Adipocyte (in vitro differentiated cells): Measurements from ENCODE around the gene LHFPL2.
A peak's percentile ranks its signal among the peaks of the same experiment; 100 is the strongest.
"Not testable (repeated sequence)": the region's sequence is repeated elsewhere in the genome, so short reads cannot be mapped to it uniquely, and the experiment has no call there.

ENCODE experiments used
- DNase-seq: peaks from one replicate; pipeline ENCODE4 v3.0.0-alpha.2; 2015; ENCODE audit warnings: low read depth
- H3K27me3 ChIP-seq: replicated peaks from 2 replicates; pipeline ENCODE4 v1.7.0; 2013; ENCODE audit warnings: mild to moderate bottlenecking, low read length, moderate library complexity; ENCODE audit not compliant: control insufficient read depth, insufficient read depth
- H3K36me3 ChIP-seq: 2 replicates; pipeline ENCODE4 v1.7.0; 2013; ENCODE audit warnings: low read length, mild to moderate bottlenecking, moderate library complexity; ENCODE audit not compliant: control insufficient read depth, insufficient read depth, severe bottlenecking
- H3K4me1 ChIP-seq: 2 replicates; pipeline ENCODE4 v1.7.0; 2013; ENCODE audit warnings: mild to moderate bottlenecking, low read length, moderate library complexity; ENCODE audit not compliant: control insufficient read depth, insufficient read depth
- H3K4me3 ChIP-seq: 2 replicates; pipeline ENCODE4 v1.7.0; 2013; ENCODE audit warnings: mild to moderate bottlenecking, low read length, moderate library complexity
- H3K9ac ChIP-seq: 2 replicates; pipeline ENCODE4 v1.7.0; 2013; ENCODE audit warnings: mild to moderate bottlenecking, low read length, moderate library complexity
- H3K9me3 ChIP-seq: 2 replicates; pipeline ENCODE4 v1.7.0; 2013; ENCODE audit warnings: mild to moderate bottlenecking, low read length, moderate library complexity; ENCODE audit not compliant: control insufficient read depth

Gene LHFPL2

DNA sequence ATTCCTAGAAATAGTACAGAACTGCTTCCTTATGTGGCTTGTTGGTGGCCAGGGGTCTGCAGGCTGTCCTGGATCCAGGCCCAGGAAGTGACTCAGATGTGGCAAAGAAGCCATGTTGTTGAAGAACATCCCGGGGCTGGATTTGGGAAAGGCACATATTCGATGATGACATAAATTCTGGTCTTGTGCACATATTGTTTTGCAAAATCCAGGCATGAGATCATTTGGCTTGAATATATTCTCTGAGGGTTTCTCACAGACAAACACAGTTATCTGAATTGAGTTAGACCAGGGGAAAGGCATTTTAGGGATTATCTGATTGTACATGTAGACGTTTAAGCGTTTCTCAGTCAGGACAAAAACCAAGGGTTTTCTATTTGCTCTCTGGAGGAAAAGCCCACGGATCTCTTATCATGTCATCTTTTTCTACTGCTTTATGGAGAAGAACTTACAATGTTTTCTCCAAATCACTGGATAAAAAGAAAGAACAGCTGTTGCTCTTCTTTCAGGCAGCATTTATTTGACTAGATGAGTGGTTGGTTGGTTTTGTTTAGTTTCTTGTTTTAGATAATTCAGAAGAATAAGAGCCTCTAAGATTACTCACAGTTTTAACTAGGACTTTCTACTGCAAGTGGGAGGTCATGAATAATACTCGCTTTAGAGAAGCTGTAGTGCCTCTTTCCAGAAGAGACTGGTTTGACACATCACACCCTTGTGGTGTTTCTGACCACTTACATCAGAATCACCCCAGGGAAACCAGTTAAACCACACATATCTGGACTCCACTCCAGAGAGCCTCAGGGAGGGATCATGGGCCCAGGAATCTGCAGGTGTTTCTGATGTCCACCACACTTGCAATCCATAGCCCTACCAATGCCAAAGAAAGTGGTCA is 29.5 kb upstream of the LHFPL2 start:
- Histone ChIP-seq H3K4me3 (peak overlapping the region; percentile 67), H3K4me1 (peaks cover 18% of the 10 kb centered on the region), H3K36me3 (no peaks in the 10 kb centered on the region), H3K9ac (peak overlapping the region; percentile 81), H3K9me3 (no peaks in the 10 kb centered on the region), H3K27me3 (no peaks in the 10 kb centered on the region)
- DNase-seq: peak; percentile 96

- peaks cover 24% of the 10 kb centered on the region for H3K4me1 ChIP-seq
- H3K4me3 ChIP-seq: no peak overlapping the region
- H3K36me3 ChIP-seq: no peaks in the 10 kb centered on the region
- no peaks in the 10 kb centered on the region for H3K9me3 ChIP-seq
- no peak for DNase-seq
- H3K9ac ChIP-seq: no peak overlapping the region
- no peaks in the 10 kb centered on the region for H3K27me3 ChIP-seq
These were observed 27.6 kb upstream of the LHFPL2 start for GRCh38 chr5:78675956-78676730.

GRCh38 chr5:78673827-78674226 is 25.3 kb upstream of the LHFPL2 start:
- not testable (repeated sequence) for H3K4me3 ChIP-seq, DNase-seq, H3K27me3 ChIP-seq, H3K9ac ChIP-seq, H3K9me3 ChIP-seq, H3K36me3 ChIP-seq
- H3K4me1 ChIP-seq: peaks cover 23% of the 10 kb centered on the region

DNA sequence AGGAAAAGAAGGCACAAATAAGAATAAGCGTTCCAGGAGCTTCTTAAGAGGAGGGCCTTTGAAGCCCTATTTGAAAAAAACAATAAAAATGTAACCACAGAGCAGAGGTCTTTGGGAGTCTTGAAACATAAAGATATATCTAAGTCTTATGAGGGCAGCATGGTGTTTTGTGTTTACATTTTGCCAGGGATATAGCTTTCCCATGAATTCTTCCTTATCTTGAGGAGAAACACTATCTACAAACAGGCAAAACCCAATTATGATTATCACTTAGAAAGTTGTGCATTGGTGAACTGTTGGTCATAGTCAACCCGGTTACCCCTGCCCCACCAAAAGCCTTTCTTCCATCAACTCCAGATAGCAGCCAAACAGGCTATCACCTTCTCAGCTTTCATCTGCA is 23.6 kb upstream of the LHFPL2 start:
- DNase-seq: no peak
- Histone ChIP-seq H3K4me3 (no peak overlapping the region), H3K4me1 (peaks cover 10% of the 10 kb centered on the region)

GRCh38 chr5:78671609-78672008 is 23.0 kb upstream of the LHFPL2 start:
- Histone ChIP-seq H3K27me3 (no peaks in the 10 kb centered on the region), H3K9me3 (no peaks in the 10 kb centered on the region), H3K9ac (no peak overlapping the region), H3K4me3 (no peak overlapping the region), H3K4me1 (peaks cover 9% of the 10 kb centered on the region), H3K36me3 (no peaks in the 10 kb centered on the region)
- peak; percentile 52 for DNase-seq

More for the DNA sequence above, 23.6 kb upstream of the LHFPL2 start:
- no peaks in the 10 kb centered on the region for H3K9me3 ChIP-seq
- H3K9ac ChIP-seq: no peak overlapping the region
- H3K36me3 ChIP-seq: no peaks in the 10 kb centered on the region
- no peaks in the 10 kb centered on the region for H3K27me3 ChIP-seq

- no peaks in the 10 kb centered on the region for H3K27me3 ChIP-seq
- DNase-seq: no peak
These were observed 22.2 kb upstream of the LHFPL2 start for GRCh38 chr5:78670701-78671269.

GRCh38 chr5:78669331-78669730 is 20.8 kb upstream of the LHFPL2 start:
- Histone ChIP-seq H3K4me1 (peaks cover 9% of the 10 kb centered on the region), H3K4me3 (no peak overlapping the region)
- no peak for DNase-seq

More at GRCh38 chr5:78670701-78671269, 22.2 kb upstream of the LHFPL2 start:
- Histone ChIP-seq H3K9me3 (no peaks in the 10 kb centered on the region), H3K9ac (no peak overlapping the region), H3K4me3 (no peak overlapping the region), H3K4me1 (peaks cover 9% of the 10 kb centered on the region), H3K36me3 (no peaks in the 10 kb centered on the region)

DNA sequence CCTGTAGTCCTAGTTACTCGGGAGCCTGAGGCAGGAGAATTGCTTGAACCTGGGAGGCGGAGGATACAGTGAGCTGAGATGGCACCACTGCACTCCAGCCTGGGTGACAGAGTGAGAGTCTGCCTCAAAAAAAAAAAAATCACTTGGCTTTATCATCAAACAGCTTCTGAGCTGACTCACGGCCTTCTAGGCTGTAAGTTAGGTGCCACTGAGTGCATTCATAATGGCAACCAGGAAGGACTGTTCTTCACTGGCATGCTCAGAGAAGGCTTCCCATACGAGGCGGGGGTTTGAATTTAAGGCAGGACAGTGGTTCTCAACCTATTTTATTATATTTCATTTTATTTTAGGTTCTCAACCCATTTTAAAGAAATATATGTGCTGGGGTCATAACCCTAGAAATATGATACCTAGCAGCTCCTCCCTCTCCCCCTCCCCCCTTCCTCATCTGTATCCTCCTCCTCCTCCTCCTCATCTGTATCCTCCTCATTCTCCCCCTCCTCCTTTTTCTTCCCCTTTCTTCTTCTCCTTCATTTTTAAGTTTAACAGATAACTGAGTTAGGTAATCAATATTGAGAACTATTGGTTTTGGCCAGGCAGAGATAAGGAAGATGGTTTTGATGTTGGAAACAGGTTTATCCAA is 19.0 kb upstream of the LHFPL2 start:
- Histone ChIP-seq H3K9ac (no peak overlapping the region), H3K4me1 (peaks cover 9% of the 10 kb centered on the region), H3K27me3 (no peaks in the 10 kb centered on the region), H3K36me3 (no peaks in the 10 kb centered on the region), H3K4me3 (no peak overlapping the region), H3K9me3 (no peaks in the 10 kb centered on the region)
- no peak for DNase-seq

More at GRCh38 chr5:78669331-78669730, 20.8 kb upstream of the LHFPL2 start:
- Histone ChIP-seq H3K9ac (no peak overlapping the region), H3K36me3 (no peaks in the 10 kb centered on the region), H3K9me3 (no peaks in the 10 kb centered on the region), H3K27me3 (no peaks in the 10 kb centered on the region)

- not testable (repeated sequence) for H3K4me3 ChIP-seq
These were observed 18.4 kb upstream of the LHFPL2 start for GRCh38 chr5:78666975-78667374.

DNA sequence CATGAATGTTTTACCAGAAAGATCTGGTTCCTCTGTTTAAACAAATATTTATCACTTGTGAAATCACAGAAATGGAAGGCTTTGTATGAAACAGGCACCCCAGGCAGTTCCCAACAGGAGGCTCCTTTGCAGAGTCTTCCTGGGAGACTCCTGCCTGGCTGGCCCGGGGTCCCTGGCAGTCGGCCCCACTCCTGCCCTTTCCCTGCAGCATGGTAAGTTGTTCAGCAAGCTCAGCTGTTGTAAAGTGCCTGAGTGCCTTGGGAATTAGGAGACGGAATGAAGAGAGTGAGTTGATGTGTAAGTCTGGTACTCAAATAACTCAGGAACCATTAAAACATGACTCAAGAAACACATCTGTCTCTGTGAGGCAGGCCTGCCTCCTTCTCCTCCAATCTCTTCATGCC is 17.5 kb upstream of the LHFPL2 start:
- Histone ChIP-seq H3K9ac (no peak overlapping the region), H3K4me3 (no peak overlapping the region), H3K36me3 (no peaks in the 10 kb centered on the region), H3K27me3 (no peaks in the 10 kb centered on the region), H3K9me3 (no peaks in the 10 kb centered on the region), H3K4me1 (peaks cover 3% of the 10 kb centered on the region)
- DNase-seq: peak; percentile 38

More at GRCh38 chr5:78666975-78667374, 18.4 kb upstream of the LHFPL2 start:
- H3K9ac ChIP-seq, H3K4me1 ChIP-seq, H3K27me3 ChIP-seq, H3K36me3 ChIP-seq, DNase-seq, H3K9me3 ChIP-seq: not testable (repeated sequence)

- Histone ChIP-seq H3K4me1 (peaks cover 3% of the 10 kb centered on the region), H3K9ac (no peak overlapping the region), H3K9me3 (no peaks in the 10 kb centered on the region), H3K4me3 (no peak overlapping the region), H3K36me3 (no peaks in the 10 kb centered on the region), H3K27me3 (no peaks in the 10 kb centered on the region)
- DNase-seq: no peak
These were observed 17.0 kb upstream of the LHFPL2 start for GRCh38 chr5:78665534-78665933.
